IMR-90 (cell line): ENCODE measurements around the gene ALCAM.

Experiments
- CTCF ChIP-seq: conservative IDR thresholded peaks from 2 replicates; pipeline ENCODE4 v1.5.1; 2012; ENCODE audit warnings: mild to moderate bottlenecking, low read depth, low read length, improper control_type of control experiment
- ELK1 ChIP-seq: fragments of 150-350 bp; IDR thresholded peaks from 2 replicates; pipeline ENCODE4 v1.6.1; 2016; ENCODE audit warnings: low read depth, mild to moderate bottlenecking, low read length, moderate library complexity, borderline replicate concordance
- MAFK ChIP-seq: IDR thresholded peaks from 2 replicates; pipeline ENCODE4 v1.6.1; 2012; ENCODE audit warnings: low read depth, low read length, improper control_type of control experiment
- MXI1 ChIP-seq: IDR thresholded peaks from 2 replicates; pipeline ENCODE4 v1.6.1; 2012; ENCODE audit warnings: low read depth, mild to moderate bottlenecking, low read length, moderate library complexity, borderline replicate concordance
- NFE2L2 ChIP-seq: fragments of 150-350 bp; IDR thresholded peaks from 2 replicates; pipeline ENCODE4 v1.6.1; 2016; ENCODE audit warnings: low read depth, mild to moderate bottlenecking, low read length
- POLR2A ChIP-seq: IDR thresholded peaks from 2 replicates; pipeline ENCODE4 v1.6.1; 2012; ENCODE audit warnings: mild to moderate bottlenecking, low read depth, low read length
- RAD21 ChIP-seq: IDR thresholded peaks from 2 replicates; pipeline ENCODE4 v1.6.1; 2012; ENCODE audit warnings: low read length, improper control_type of control experiment
- RCOR1 ChIP-seq: IDR thresholded peaks from 2 replicates; pipeline ENCODE4 v1.6.1; 2012; ENCODE audit warnings: mild to moderate bottlenecking, low read length, improper control_type of control experiment; ENCODE audit not compliant: insufficient replicate concordance
- RFX5 ChIP-seq: IDR thresholded peaks from 2 replicates; pipeline ENCODE4 v1.8.0; 2012; ENCODE audit warnings: low read depth, mild to moderate bottlenecking, low read length, moderate library complexity
- SMC3 ChIP-seq: fragments of 150-350 bp; IDR thresholded peaks from 2 replicates; pipeline ENCODE4 v1.6.1; 2016; ENCODE audit warnings: low read depth, mild to moderate bottlenecking, antibody characterized with exemption, low read length, moderate library complexity
- USF2 ChIP-seq: fragments of 150-350 bp; IDR thresholded peaks from 2 replicates; pipeline ENCODE4 v1.6.1; 2017; ENCODE audit warnings: mild to moderate bottlenecking, antibody characterized with exemption, low read length, low read depth

- TF ChIP-seq CTCF = no peak
- TF ChIP-seq RAD21 = no peak
- no peak for TF ChIP-seq RFX5
- TF ChIP-seq POLR2A = no peak
- no peak for TF ChIP-seq USF2
- no peak for TF ChIP-seq SMC3
- no peak for TF ChIP-seq MAFK
- no peak for TF ChIP-seq ELK1
- no peak for TF ChIP-seq MXI1
- TF ChIP-seq RCOR1 = no peak
- TF ChIP-seq NFE2L2 = no peak
Measured at GRCh38 chr3:105406268-105406667, 39.6 kb downstream of the ALCAM start.
